Tongue (tissue), 2 donors: Measurements from ENCODE around the gene LSR. TPM values are rescaled to one million over a fixed set of nuclear protein-coding genes. Genes with fewer than 3 reads are reported as not detected.
"Not testable (repeated sequence)": the region's sequence is repeated elsewhere in the genome, so short reads cannot be mapped to it uniquely, and the experiment has no call there.

Experiments used
- DNase-seq: peaks from one replicate; pipeline ENCODE4 v3.0.0-alpha.2; 2015
- total RNA-seq: library from RNA; depleted of rRNA; stranded (reverse); fragments of >200 nt; gene quantifications from one replicate; pipeline ENCODE4 v1.2.3, GENCODE V29; 2014

Gene LSR
- total RNA-seq, 1 donor from 2014 or later = 26.5 TPM

GRCh38 chr19:35286101-35286500 lies 37.3 kb downstream of the LSR start:
- DNase-seq = not testable (repeated sequence)

- DNase-seq = no peak
Observed at GRCh38 chr19:35287713-35288112, 38.9 kb downstream of the LSR start.

- DNase-seq = no peak
Observed at GRCh38 chr19:35288331-35288730, 39.5 kb downstream of the LSR start.

GRCh38 chr19:35288906-35289305 lies 40.1 kb downstream of the LSR start:
- no peak for DNase-seq

GRCh38 chr19:35290381-35291127 lies 41.8 kb downstream of the LSR start:
- no peak for DNase-seq

- no peak for DNase-seq
Observed at GRCh38 chr19:35291259-35291658, 42.5 kb downstream of the LSR start.

DNA sequence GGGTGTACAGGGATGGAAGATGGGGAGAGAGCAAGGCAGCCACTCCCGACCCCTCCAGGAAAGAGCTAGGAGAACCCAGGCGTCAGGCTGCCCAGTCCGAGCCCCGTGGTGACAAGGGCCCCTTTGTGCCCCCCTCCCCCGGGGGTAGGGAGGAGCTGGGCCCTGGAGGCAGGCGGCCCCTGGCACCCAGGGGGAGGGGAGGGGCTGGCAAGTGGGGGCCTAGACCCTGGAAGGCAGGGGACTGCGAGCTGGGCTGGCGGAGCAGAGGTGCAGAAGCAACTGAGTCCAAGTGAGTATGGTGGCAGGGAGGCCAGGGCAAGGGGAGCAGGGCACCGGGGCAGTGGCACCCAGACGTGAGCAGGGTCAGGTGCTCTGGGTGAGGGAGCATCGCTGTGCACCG lies 43.1 kb downstream of the LSR start, which contains the start of gene MAG:
Gene MAG (plus strand): TSS at position 246 of the 400 bp plus-strand sequence. CDS start 3,248 bp downstream, outside the sequence.
- DNase-seq = no peak

- DNase-seq = no peak
Observed at GRCh38 chr19:35292421-35293362, 43.9 kb downstream of the LSR start.

DNA sequence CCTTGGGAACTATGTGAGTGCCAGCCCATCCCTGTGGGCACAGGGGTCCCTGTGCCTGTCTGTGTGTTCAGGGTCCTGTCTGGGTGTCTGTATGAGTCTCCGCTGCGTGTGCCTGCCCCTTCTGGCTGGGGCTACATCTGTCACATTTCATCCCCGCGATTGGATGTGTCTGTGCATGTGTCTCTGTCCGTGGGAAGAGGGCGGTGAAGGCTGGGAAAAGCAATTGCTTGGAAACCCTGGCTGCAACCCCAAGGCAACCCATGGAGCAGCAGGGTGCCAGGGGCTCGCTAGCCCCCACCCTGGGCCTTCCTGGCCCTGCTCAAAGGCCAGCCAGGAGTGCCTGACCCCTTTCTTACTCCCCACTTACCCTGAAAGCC lies 44.5 kb downstream of the LSR start:
- DNase-seq = no peak

DNA sequence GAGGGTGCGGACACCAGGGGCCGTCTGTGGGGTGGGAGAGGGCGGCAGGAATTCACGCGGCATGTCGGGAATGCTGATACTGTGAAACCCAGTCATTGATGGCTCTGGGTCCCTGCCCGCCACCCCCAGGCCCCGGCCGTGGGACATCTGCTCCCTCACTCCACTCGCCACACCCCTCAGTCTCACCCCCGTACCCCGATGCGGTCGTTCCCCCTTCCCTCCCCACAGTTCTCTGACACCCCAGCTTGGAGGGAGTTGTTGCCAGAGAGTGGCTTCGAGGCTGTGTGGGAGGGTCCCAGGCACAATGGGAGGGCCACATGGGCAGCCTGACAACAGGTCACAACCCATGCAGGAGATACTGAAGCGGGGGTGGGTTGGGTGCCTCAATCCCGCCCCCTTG lies 45.0 kb downstream of the LSR start:
- no peak for DNase-seq

DNA sequence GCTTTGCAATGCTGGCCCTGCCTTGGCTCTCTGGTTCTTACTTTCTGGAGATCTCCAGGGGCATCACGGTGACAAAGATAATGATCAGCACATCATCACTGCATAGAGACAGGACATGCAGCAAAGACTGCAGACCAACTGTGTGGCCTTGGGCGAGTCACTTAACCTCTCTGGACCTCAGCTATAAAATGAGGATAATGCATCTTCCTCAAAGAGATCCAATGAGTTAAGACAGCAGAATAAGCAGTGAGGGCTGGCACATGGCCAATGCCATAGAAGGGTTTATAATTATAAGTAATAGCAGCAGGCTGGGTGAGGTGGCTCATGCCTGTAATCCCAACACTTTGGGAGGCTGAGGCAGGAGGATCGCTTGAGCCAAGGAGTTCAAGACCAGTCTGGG lies 45.5 kb downstream of the LSR start:
- DNase-seq = no peak

DNA sequence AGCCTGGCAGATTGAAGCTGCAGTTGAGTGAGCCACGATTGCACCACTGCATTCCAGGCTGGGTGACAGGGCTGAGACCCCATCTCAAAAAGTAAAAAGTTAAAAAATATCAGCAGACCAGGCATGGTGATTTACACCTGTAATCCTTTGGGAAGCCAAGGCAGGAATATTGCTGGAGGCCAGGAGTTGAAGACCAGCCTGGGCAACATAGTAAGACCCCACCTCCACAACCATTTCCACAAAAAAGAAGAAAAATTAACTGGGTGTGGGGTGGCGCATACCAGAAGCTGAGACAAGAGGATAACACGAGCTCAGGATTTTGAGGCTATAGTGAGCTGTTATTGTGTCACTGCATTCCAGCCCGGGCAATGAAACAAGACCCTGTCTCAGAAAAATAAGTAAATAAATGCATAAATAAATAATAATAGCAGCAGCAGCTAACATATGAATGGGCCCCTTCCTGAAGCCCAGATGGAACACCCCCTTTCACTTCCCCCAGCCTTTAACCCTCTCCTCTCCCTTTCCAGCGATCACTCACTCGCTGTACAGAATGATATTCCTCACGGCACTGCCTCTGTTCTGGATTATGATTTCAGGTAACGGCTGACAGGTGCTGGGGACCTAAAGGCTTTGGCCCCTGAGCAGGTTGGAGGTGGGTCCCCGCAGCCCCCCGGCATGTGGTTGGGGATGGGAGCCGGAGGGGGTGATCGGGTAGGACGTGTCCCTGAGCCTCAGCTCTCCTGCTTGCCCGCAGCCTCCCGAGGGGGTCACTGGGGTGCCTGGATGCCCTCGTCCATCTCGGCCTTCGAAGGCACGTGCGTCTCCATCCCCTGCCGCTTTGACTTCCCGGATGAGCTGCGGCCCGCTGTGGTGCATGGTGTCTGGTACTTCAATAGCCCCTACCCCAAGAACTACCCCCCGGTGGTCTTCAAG lies 46.3 kb downstream of the LSR start:
- DNase-seq = no peak

GRCh38 chr19:35295792-35296462 lies 47.1 kb downstream of the LSR start:
- no peak for DNase-seq

DNA sequence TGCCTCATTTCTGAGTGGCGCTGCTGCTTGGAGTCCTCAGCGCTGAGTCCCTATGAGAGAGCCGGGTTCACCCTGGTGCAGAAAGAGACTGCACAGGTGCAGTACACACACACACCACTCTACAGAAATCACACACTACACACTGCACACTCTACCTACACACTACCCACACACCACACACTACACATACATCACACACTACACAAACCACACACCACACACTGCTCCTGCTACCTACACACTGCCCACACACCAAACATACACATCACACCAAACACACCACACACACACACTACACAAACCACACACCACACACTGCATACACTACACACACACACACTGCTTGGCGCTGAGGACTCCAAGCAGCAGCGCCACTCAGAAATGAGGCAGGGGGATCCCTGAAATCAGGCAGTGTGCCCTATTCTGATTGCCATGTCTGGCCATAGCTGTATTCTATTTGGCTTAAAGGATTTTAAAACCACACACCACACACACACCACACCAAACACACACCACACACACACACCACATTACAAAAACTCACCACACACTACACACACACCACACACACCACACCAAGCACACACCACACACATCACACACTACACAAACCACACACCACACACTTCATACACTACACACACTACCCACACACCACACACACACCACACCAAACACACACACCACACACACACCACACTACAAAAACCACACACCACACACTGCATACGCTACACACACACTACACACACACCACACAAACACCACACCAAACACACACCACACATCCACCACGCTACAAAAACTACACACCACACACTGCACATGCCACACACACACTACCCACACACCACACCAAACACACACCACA lies 48.1 kb downstream of the LSR start:
- DNase-seq = no peak

GRCh38 chr19:35297515-35297848 lies 48.7 kb downstream of the LSR start:
- DNase-seq = no peak

- no peak for DNase-seq
Observed at GRCh38 chr19:35297922-35298321, 49.1 kb downstream of the LSR start.

- no peak for DNase-seq
Observed at GRCh38 chr19:35298561-35298972, 49.8 kb downstream of the LSR start.

DNA sequence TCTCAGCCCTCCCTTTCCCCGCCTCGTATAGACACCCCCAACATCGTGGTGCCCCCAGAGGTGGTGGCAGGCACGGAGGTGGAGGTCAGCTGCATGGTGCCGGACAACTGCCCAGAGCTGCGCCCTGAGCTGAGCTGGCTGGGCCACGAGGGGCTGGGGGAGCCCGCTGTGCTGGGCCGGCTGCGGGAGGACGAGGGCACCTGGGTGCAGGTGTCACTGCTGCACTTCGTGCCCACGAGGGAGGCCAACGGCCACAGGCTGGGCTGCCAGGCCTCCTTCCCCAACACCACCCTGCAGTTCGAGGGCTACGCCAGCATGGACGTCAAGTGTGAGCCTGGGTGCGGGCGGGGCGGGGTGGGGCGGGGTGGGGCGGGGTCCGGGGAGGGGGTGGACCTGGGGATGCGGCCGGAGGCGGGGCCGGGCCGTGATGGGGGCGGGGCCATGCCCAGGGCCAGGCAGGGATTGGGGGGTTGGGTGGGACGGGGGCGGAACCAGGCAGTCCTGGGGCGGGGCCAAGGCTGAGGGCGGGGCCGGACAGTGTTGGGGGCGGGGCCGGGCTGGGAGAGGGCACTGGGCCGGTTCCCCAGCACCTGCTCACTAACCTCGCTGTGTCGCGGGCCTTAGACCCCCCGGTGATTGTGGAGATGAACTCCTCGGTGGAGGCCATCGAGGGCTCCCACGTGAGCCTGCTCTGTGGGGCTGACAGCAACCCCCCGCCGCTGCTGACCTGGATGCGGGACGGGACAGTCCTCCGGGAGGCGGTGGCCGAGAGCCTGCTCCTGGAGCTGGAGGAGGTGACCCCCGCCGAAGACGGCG lies 50.9 kb downstream of the LSR start:
- DNase-seq = no peak

DNA sequence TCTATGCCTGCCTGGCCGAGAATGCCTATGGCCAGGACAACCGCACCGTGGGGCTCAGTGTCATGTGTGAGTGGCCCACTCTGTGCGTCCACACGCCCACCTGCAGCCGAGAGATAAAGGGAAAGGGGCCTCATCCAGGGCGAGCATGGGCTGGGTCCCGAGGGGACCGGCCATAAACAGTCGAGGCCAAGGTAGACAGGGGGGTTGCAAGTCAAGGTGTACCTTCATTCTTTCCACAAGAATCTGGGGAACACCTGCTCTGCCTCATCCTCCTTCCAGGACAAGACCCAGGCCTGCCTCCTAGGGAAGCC lies 51.5 kb downstream of the LSR start:
- DNase-seq = no peak

GRCh38 chr19:35301961-35302360 lies 53.2 kb downstream of the LSR start:
- DNase-seq = no peak
